ENCODE results near the gene ALLC. TPM values are rescaled to one million over a fixed set of nuclear protein-coding genes. Genes with fewer than 3 reads are reported as not detected.

The ALLC gene
- total RNA-seq, 1 donor from 2014 or later, result not detected

GRCh38 chr2:3661149-3661660 is 3.2 kb downstream of the ALLC start:
- Mint-ChIP-seq H3K27me3 (ENCODE audit: unreplicated experiment) (peaks cover 10% of the 10 kb centered on the region), H3K36me3 (ENCODE audit: unreplicated experiment) (no peaks in the 10 kb centered on the region), H3K4me1 (ENCODE audit: low read depth, unreplicated experiment) (peaks cover 32% of the 10 kb centered on the region), H3K27ac (ENCODE audit: unreplicated experiment) (no peak overlapping the region), H3K9me3 (ENCODE audit: unreplicated experiment) (peaks cover 14% of the 10 kb centered on the region), H3K4me3 (ENCODE audit: unreplicated experiment) (no peak overlapping the region)
- TF ChIP-seq CTCF (IDR thresholded peaks at IDR 0.05; ENCODE audit: partially characterized antibody, unreplicated experiment), result no peak
- DNase-seq, result no peak

GRCh38 chr2:3662239-3662638 is 4.2 kb downstream of the ALLC start:
- Mint-ChIP-seq H3K4me3 (ENCODE audit: unreplicated experiment) (no peak overlapping the region), H3K36me3 (ENCODE audit: unreplicated experiment) (no peaks in the 10 kb centered on the region), H3K4me1 (ENCODE audit: low read depth, unreplicated experiment) (peaks cover 26% of the 10 kb centered on the region)

GRCh38 chr2:3664118-3664517 is 6.1 kb downstream of the ALLC start:
- Mint-ChIP-seq H3K27me3 (ENCODE audit: unreplicated experiment) (peaks cover 7% of the 10 kb centered on the region), H3K27ac (ENCODE audit: unreplicated experiment) (no peak overlapping the region), H3K4me1 (ENCODE audit: low read depth, unreplicated experiment) (peaks cover 19% of the 10 kb centered on the region), H3K9me3 (ENCODE audit: unreplicated experiment) (peaks cover 8% of the 10 kb centered on the region), H3K4me3 (ENCODE audit: unreplicated experiment) (no peak overlapping the region), H3K36me3 (ENCODE audit: unreplicated experiment) (peaks cover 4% of the 10 kb centered on the region)
- TF ChIP-seq CTCF (IDR thresholded peaks at IDR 0.05; ENCODE audit: partially characterized antibody, unreplicated experiment), result no peak
- no peak for DNase-seq

More at GRCh38 chr2:3662239-3662638, 4.2 kb downstream of the ALLC start:
- Mint-ChIP-seq H3K27me3 (ENCODE audit: unreplicated experiment) (peaks cover 7% of the 10 kb centered on the region), H3K9me3 (ENCODE audit: unreplicated experiment) (peaks cover 10% of the 10 kb centered on the region), H3K27ac (ENCODE audit: unreplicated experiment) (no peak overlapping the region)
- DNase-seq, result no peak
- TF ChIP-seq CTCF (IDR thresholded peaks at IDR 0.05; ENCODE audit: partially characterized antibody, unreplicated experiment), result no peak

GRCh38 chr2:3664925-3665324 is 6.9 kb downstream of the ALLC start:
- H3K36me3 Mint-ChIP-seq (ENCODE audit: unreplicated experiment), result peaks cover 4% of the 10 kb centered on the region
- peaks cover 4% of the 10 kb centered on the region for H3K9me3 Mint-ChIP-seq (ENCODE audit: unreplicated experiment)
- DNase-seq, result no peak
- peaks cover 7% of the 10 kb centered on the region for H3K27me3 Mint-ChIP-seq (ENCODE audit: unreplicated experiment)
- peaks cover 11% of the 10 kb centered on the region for H3K4me1 Mint-ChIP-seq (ENCODE audit: low read depth, unreplicated experiment)
- H3K27ac Mint-ChIP-seq (ENCODE audit: unreplicated experiment), result no peak overlapping the region
- no peak for TF ChIP-seq CTCF (IDR thresholded peaks at IDR 0.05; ENCODE audit: partially characterized antibody, unreplicated experiment)
- no peak overlapping the region for H3K4me3 Mint-ChIP-seq (ENCODE audit: unreplicated experiment)

- Mint-ChIP-seq H3K4me3 (ENCODE audit: unreplicated experiment) (no peak overlapping the region), H3K27me3 (ENCODE audit: unreplicated experiment) (no peaks in the 10 kb centered on the region), H3K36me3 (ENCODE audit: unreplicated experiment) (peaks cover 4% of the 10 kb centered on the region), H3K4me1 (ENCODE audit: low read depth, unreplicated experiment) (peaks cover 4% of the 10 kb centered on the region), H3K27ac (ENCODE audit: unreplicated experiment) (no peak overlapping the region), H3K9me3 (ENCODE audit: unreplicated experiment) (peaks cover 4% of the 10 kb centered on the region)
- no peak for DNase-seq
- no peak for TF ChIP-seq CTCF (IDR thresholded peaks at IDR 0.05; ENCODE audit: partially characterized antibody, unreplicated experiment)
These were observed 8.0 kb downstream of the ALLC start for GRCh38 chr2:3665886-3666612.
